HG03442 (cell line): ENCODE results near the gene AUTS2.

Source experiments
- ATAC-seq: cut with Tn5 transposase; IDR thresholded peaks from one replicate; pipeline ENCODE4 v1.9.1; 2021; ENCODE audit warnings: mild to moderate bottlenecking, moderate library complexity; ENCODE audit not compliant: unreplicated experiment

AUTS2 gene

GRCh38 chr7:69873512-69873911 lies 275.2 kb downstream of the AUTS2 start:
- ATAC-seq: no peak

DNA sequence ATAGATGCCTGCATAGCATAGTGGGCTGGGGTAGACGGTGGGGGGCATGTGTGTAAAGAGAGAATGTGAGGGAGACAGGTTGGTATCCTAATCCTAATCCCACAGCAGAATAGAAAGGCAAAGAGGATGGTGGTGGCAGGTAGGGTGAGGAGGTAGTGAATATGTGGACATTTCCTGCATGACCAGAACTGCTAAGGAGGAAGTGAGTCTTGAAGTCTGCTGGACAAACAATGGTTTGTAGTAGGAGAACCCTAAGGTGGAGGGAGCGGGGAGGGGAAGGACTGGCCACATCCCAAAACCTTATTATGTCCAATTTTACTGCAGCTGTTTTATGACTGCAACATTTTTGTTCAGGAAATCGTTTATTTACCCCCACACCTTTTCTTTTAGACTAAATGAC lies 279.7 kb downstream of the AUTS2 start:
- ATAC-seq: no peak

- ATAC-seq: no peak
These were observed 280.3 kb downstream of the AUTS2 start for GRCh38 chr7:69878591-69878990.

GRCh38 chr7:69879989-69880388 lies 281.7 kb downstream of the AUTS2 start:
- ATAC-seq: no peak

GRCh38 chr7:69880840-69881239 lies 282.6 kb downstream of the AUTS2 start:
- no peak for ATAC-seq

GRCh38 chr7:69882269-69882668 lies 284.0 kb downstream of the AUTS2 start:
- ATAC-seq: peak; percentile 83

DNA sequence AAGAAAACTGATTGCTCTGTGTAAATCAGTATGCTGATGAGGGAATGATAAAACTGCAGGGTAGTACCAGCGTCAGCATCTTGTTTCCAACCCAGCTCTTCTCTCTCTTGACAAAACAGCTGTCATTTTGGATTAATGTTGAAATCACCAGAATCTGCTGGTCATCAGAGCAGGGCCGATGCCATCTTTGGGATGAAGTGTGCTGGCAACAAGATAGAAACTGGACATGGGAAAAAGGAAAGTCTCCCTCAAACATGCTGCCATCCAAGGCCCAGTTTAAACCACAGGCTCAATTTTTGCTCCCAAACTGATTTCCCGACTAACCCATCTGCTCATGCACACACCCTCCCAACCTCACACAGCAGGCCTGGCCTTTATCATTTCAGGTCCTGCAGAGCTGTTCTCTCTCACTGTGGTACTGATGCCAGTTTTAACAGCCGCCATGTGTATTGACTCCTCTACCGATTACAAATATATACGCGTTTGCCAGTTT lies 285.2 kb downstream of the AUTS2 start:
- ATAC-seq: no peak

GRCh38 chr7:69885431-69885830 lies 287.2 kb downstream of the AUTS2 start:
- no peak for ATAC-seq

GRCh38 chr7:69889338-69889975 lies 291.2 kb downstream of the AUTS2 start:
- peak; percentile 75 for ATAC-seq

DNA sequence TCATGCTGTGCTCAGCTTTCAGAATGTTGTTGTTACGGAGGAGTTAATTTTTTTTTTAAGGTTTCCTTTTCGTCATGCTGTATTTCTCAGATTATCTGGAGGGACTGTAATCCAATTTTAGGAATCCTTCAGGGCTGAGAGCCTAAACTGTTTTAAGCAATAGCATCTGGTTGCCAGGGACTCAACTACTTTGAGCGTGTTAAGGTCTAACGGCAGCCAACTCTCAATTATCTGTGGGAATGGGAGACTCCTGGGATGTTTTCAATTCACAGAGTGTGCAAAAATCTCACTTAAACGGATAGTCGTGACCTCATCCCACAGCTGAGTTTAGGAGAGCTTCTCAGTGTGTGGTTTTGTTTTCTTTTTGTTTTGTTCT lies 291.7 kb downstream of the AUTS2 start:
- no peak for ATAC-seq

GRCh38 chr7:69892790-69893189 lies 294.5 kb downstream of the AUTS2 start:
- no peak for ATAC-seq

GRCh38 chr7:69893906-69894305 lies 295.6 kb downstream of the AUTS2 start:
- ATAC-seq: peak; percentile 40

GRCh38 chr7:69895446-69895845 lies 297.2 kb downstream of the AUTS2 start:
- no peak for ATAC-seq

GRCh38 chr7:69896121-69896520 lies 297.8 kb downstream of the AUTS2 start:
- no peak for ATAC-seq

DNA sequence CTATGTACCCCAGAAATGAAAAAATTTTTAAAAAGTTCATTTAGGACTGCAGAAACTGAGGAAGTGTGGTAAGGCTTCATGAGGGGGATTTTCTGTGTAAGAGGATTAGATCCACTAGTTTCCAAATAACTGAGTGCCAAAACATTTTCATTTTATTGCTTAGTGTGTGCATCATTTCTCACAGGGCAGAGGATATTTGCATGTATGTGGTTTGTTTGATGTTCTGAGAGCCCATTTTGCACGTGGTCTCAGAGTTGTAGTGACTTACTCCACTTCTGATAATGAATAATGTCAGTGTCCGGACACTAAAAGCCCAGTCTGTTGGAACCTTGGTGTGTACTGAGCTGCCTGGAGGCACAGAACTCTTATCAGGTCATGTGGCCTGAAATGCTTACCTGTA lies 299.9 kb downstream of the AUTS2 start:
- ATAC-seq: peak; percentile 93

GRCh38 chr7:69903410-69903809 lies 305.1 kb downstream of the AUTS2 start:
- no peak for ATAC-seq

DNA sequence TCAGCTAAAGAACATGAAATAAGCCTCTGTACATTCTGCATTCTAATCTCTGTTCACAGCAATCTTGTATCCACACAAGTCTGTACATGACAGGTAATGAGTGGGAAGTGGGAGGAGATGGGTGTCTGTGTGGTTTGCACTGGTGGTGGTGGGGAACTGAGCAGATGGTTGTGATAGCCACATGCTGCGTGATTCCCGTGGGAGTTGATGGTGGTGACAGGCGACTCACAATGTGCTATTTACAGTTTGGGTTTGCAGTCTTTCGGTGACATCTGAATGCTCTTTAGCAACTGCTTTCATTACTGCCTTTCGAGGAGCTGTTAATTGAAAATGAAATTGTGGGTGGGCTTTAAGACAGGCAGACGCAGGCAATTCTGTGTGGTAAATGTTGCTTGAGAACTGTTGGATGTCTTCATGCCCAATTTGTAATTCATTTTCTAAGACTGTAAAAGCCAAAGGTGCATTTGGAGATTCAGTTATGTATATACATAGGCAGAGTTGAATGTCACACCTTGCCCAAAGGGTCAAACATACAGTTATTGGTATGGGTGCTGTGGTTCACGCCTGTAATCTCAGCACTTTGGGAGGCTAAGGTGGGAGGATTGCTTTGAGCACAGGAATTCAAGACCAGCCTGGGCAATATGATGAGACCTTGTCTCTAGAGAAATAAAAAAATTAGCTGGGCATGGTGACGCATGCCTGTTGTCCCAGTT lies 308.2 kb downstream of the AUTS2 start:
- peak; percentile 94 for ATAC-seq

GRCh38 chr7:69907720-69908119 lies 309.4 kb downstream of the AUTS2 start:
- ATAC-seq: no peak

- no peak for ATAC-seq
These were observed 310.2 kb downstream of the AUTS2 start for GRCh38 chr7:69908454-69908853.

- no peak for ATAC-seq
These were observed 311.9 kb downstream of the AUTS2 start for GRCh38 chr7:69910150-69910549.

GRCh38 chr7:69911337-69911736 lies 313.1 kb downstream of the AUTS2 start:
- no peak for ATAC-seq

DNA sequence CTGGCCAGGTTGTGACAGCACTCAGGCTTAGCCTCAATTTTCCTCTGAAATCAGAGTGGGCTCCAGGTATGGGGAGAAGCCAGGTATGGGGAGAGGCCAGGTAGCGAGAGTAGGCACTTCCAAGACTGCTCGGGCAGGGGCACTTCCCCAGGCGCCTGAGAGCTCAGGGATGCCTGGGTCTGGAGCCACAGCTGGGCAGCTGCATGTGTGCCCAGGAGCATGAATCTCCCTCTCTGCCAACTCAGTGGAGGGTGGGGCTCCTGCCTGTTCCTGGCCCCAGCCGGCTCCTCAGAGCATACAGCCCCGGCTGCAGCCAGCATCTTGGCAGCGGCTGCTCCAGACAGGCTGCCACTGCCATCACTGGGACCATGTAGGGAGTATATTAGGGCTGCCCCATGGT lies 313.9 kb downstream of the AUTS2 start:
- ATAC-seq: no peak

- no peak for ATAC-seq
These were observed 314.6 kb downstream of the AUTS2 start for GRCh38 chr7:69912846-69913245.
